CD4-positive, alpha-beta memory T cell (primary cell): ENCODE data around the gene SVOP. TPM values are rescaled to one million over a fixed set of nuclear protein-coding genes. Genes with fewer than 3 reads are reported as not detected.

Experiments used
- CTCF ChIA-PET: fragments of 350-600 bp; sonication (Branson Sonifier 250); formaldehyde crosslinking; loops from one replicate; lab custom pipeline; 2021; ENCODE audit warnings: inconsistent platforms; ENCODE audit not compliant: partially characterized antibody; lab: Charles Lee
- POLR2A ChIA-PET: fragments of 350-600 bp; sonication (Branson Sonifier 250); formaldehyde crosslinking; loops from one replicate; lab custom pipeline; 2021; ENCODE audit not compliant: partially characterized antibody; lab: Charles Lee
- DNase-seq, 5 donors: peaks; one replicate each; pipeline versions ENCODE4 v3.0.0 to v3.0.0-alpha.2; 2020 to 2022; ENCODE audit warnings: mixed read lengths in 1 of 5
- H3K27ac ChIP-seq: one replicate; pipeline ENCODE4 v1.7.0; 2013; ENCODE audit warnings: low read depth, low read length
- H3K27me3 ChIP-seq: 2 replicates; pipeline ENCODE4 v1.7.0; 2013; ENCODE audit warnings: mild to moderate bottlenecking, low read length, moderate library complexity; ENCODE audit not compliant: insufficient read depth
- H3K36me3 ChIP-seq: 2 replicates; pipeline ENCODE4 v1.7.0; 2013; ENCODE audit warnings: mild to moderate bottlenecking, low read length, moderate library complexity; ENCODE audit not compliant: insufficient read depth
- H3K4me1 ChIP-seq: 2 replicates; pipeline ENCODE4 v1.7.0; 2013; ENCODE audit warnings: mild to moderate bottlenecking, low read length, moderate library complexity; ENCODE audit not compliant: insufficient read depth
- H3K4me3 ChIP-seq, 2 donors: one replicate each; pipeline ENCODE4 v1.7.0; 2013; ENCODE audit warnings: low read length in 2 of 2, mild to moderate bottlenecking in 1 of 2
- H3K9me3 ChIP-seq, 2 donors: one replicate each; pipeline ENCODE4 v1.7.0; 2013; ENCODE audit warnings: low read length in 2 of 2, control low read depth in 1 of 2; ENCODE audit not compliant: control insufficient read depth in 1 of 2
- H3K27ac Mint-ChIP-seq, 7 donors: one replicate each; pipeline ENCODE4 v1.8.0; 2020 to 2021; ENCODE audit warnings: mixed read lengths in 7 of 7, mild to moderate bottlenecking in 6 of 7, inconsistent platforms in 3 of 7, moderate library complexity in 3 of 7
- H3K27me3 Mint-ChIP-seq, 2 donors: one replicate each; pipeline ENCODE4 v1.8.0; 2020 to 2021; ENCODE audit warnings: mixed read lengths in 2 of 2
- H3K36me3 Mint-ChIP-seq, 2 donors: one replicate each; pipeline ENCODE4 v1.8.0; 2020 to 2021; ENCODE audit warnings: mixed read lengths in 2 of 2, inconsistent platforms in 1 of 2, mild to moderate bottlenecking in 1 of 2
- H3K4me1 Mint-ChIP-seq, 4 donors: one replicate each; pipeline ENCODE4 v1.8.0; 2020 to 2021; ENCODE audit warnings: mixed read lengths in 4 of 4, mild to moderate bottlenecking in 1 of 4
- H3K4me3 Mint-ChIP-seq, 8 donors: one replicate each; pipeline ENCODE4 v1.8.0; 2020 to 2021; ENCODE audit warnings: mixed read lengths in 8 of 8, mild to moderate bottlenecking in 7 of 8, moderate library complexity in 6 of 8, inconsistent platforms in 3 of 8
- H3K9me3 Mint-ChIP-seq, 8 donors: one replicate each; pipeline ENCODE4 v1.8.0; 2020 to 2021; ENCODE audit warnings: mixed read lengths in 8 of 8, mild to moderate bottlenecking in 5 of 8, inconsistent platforms in 3 of 8, moderate library complexity in 1 of 8
- intact Hi-C: fragments of 100-400 bp; cut with micrococcal nuclease; formaldehyde crosslinking; loops from one replicate; pipeline ENCODE4 v1.15.1; 2023
- polyA plus RNA-seq, 2 donors: library from polyadenylated mRNA; unstranded; fragments of 300-500 nt; fragmentation: Illumina TruSeq; gene quantifications; one replicate each; pipeline ENCODE4 v1.2.3, GENCODE V29; 2021
- total RNA-seq, 2 experiments: library from RNA; stranded (reverse); gene quantifications; one replicate each; pipeline ENCODE4 v1.2.3, GENCODE V29; 2021

The SVOP gene
- total and polyA plus RNA-seq, 4 experiments from 2014 or later, result not detected

DNA sequence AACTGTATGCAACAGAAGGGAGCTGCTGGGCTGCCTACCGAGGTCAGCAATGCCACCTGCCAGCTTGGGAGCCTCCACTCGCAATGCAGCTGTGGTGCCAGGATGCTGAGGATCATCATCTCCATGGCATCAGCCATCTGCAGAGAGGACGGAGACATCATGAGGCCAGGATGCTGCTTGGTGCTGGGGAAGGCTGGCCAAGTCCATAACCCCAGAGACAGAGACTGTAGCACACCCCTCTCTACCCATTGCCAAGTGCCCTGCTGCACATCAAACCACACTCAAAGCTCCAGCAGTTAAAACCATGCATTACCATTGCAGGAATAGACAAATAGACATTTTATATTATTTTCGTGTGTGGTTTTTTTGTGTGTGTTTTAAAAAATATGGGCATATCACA is 43.5 kb downstream of the SVOP start:
- Histone ChIP-seq H3K9me3 (no peaks in the 10 kb centered on the region), H3K36me3 (no peaks in the 10 kb centered on the region), H3K4me1 (no peaks in the 10 kb centered on the region), H3K27ac (no peak overlapping the region), H3K4me3 (no peak overlapping the region), H3K27me3 (no peaks in the 10 kb centered on the region)
- DNase-seq, result no peak
- ChIA-PET CTCF (interaction anchor here (1.4 kb wide), 1 partner anchor 27 kb away, joined by 4 read pairs; no protein-coding TSS in a partner anchor), POLR2A (no interaction called here)
- Mint-ChIP-seq H3K27me3 (peaks cover 3 to 5% of the 10 kb centered on the region in 2 donors), H3K4me3 (no peak overlapping the region), H3K36me3 (no peaks in the 10 kb centered on the region), H3K27ac (no peak overlapping the region), H3K4me1 (no peaks in the 10 kb centered on the region), H3K9me3 (no peaks in the 10 kb centered on the region)
- intact Hi-C loops, result no loop called here

DNA sequence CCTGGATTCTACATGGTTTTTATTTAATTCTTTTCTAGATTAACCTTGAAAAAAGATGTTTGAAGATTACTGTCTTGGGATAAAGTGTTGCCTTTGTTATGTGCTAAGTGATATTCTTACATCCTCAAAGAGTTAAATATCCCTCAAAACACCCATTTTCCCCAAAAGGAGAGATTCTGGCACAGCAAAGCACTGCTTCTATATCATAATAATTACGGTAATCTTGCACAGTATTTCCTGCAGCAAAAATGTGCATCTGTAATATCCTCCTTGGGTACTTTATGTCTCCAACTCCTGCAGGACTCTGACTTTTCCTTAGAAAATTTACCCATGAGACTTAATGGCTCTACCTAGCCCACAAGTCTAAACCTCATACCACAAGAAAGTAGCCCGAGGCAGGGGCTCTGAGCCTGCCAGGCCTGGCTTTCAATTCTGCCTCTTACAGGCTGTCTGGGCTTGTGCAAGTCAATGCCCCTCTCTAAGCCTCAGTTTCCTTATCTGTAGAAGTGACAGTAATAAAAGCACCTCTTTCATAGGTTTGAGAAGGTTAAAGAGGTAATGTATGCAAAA is 45.8 kb downstream of the SVOP start:
- ChIA-PET POLR2A (no interaction called here), CTCF (no interaction called here)
- no peaks in the 10 kb centered on the region for H3K36me3 ChIP-seq
- Mint-ChIP-seq H3K27ac (no peak overlapping the region), H3K27me3 (peaks cover 5 to 7% of the 10 kb centered on the region in 2 donors), H3K36me3 (no peaks in the 10 kb centered on the region), H3K4me1 (no peaks in the 10 kb centered on the region), H3K9me3 (no peaks in the 10 kb centered on the region), H3K4me3 (no peak overlapping the region)
- no peaks in the 10 kb centered on the region for H3K27me3 ChIP-seq
- H3K27ac ChIP-seq, result no peak overlapping the region
- no peaks in the 10 kb centered on the region for H3K9me3 ChIP-seq
- DNase-seq, result no peak
- no peaks in the 10 kb centered on the region for H3K4me1 ChIP-seq
- intact Hi-C loops, result no loop called here
- H3K4me3 ChIP-seq, result no peak overlapping the region

DNA sequence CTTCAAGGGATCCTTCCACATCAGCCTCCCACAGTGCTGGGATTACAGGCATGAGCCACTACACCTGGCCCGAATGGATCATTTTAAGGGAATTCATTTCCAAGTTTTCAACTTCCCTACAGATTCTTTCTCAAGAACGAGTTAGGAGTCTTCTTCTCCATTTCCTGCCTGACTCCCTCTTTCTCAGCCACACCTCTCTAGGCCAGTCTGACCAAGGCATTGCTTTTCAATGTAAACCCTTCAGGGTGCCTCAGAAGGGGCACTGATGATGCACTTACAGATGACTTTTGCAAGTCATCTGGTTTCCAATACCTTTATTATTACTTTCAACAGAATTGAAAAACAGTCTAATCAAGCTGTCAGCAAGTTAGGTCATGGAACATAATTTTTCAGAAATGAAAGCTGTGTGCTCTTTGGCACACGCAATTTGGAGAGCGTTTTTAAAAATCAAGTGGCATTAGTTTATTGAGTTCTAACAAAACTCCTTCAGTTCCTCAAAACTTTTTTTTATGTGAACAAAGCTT is 47.2 kb downstream of the SVOP start:
- POLR2A ChIA-PET, result no interaction called here
- Mint-ChIP-seq H3K36me3 (no peaks in the 10 kb centered on the region), H3K27me3 (peaks cover 7% of the 10 kb centered on the region in 2 donors), H3K4me3 (no peak overlapping the region), H3K27ac (no peak overlapping the region), H3K4me1 (no peaks in the 10 kb centered on the region), H3K9me3 (no peaks in the 10 kb centered on the region)
- Histone ChIP-seq H3K4me1 (no peaks in the 10 kb centered on the region), H3K27ac (no peak overlapping the region), H3K27me3 (no peaks in the 10 kb centered on the region), H3K4me3 (no peak overlapping the region), H3K36me3 (no peaks in the 10 kb centered on the region), H3K9me3 (no peaks in the 10 kb centered on the region)
- DNase-seq, result no peak
- intact Hi-C loops, result no loop called here
- CTCF ChIA-PET, result no interaction called here

DNA sequence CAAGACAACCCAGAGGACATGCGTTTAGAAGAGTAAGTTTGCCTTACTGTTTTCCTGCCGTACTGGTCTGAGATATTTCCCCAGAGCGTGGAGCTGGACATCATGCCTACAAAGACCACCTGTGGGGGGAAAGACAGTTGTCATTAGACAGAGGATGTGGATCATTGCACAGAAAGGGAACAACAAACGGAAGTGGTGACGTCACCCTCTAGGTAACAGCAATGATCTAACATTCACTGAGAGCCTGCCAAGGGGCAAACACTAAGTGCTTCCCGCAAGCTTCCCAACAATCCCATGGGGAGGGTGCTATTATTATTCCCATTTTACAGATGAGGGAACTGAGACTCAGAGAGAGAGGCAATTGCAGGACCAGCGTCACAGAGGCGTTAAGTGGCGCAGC is 48.5 kb downstream of the SVOP start:
- POLR2A ChIA-PET, result no interaction called here
- H3K36me3 Mint-ChIP-seq, result no peaks in the 10 kb centered on the region
- Histone ChIP-seq H3K36me3 (no peaks in the 10 kb centered on the region), H3K27me3 (no peaks in the 10 kb centered on the region), H3K27ac (no peak overlapping the region), H3K4me1 (no peaks in the 10 kb centered on the region), H3K4me3 (no peak overlapping the region), H3K9me3 (no peaks in the 10 kb centered on the region)
- CTCF ChIA-PET, result interaction anchor here (1.2 kb wide), 1 partner anchor 22 kb away, joined by 3 read pairs; no protein-coding TSS in a partner anchor
- no peak overlapping the region for H3K27ac Mint-ChIP-seq
- DNase-seq, result no peak
- peaks cover 6 to 12% of the 10 kb centered on the region in 2 donors for H3K27me3 Mint-ChIP-seq
- H3K4me3 Mint-ChIP-seq, result no peak overlapping the region
- H3K9me3 Mint-ChIP-seq, result no peaks in the 10 kb centered on the region
- intact Hi-C loops, result no loop called here
- H3K4me1 Mint-ChIP-seq, result no peaks in the 10 kb centered on the region

DNA sequence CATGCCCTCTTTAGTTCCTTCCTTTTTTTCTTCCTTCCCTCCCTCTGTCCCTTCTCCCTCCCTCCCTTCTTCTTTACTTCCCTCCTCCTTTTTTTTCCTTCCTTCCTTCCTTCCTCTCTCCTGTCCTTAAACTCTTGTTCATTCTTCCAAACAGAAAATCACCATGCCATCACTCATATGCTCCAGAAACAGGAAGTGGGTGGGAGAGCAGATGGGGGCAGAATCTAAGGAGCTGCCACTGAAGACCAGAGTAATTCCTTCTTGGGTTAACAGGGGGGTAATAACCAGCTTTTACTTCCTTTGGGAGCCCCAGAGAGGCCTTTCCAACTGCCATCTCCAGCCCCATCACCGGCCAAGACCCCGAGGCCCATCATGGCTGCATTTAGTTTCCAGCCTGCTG is 51.2 kb downstream of the SVOP start:
- Mint-ChIP-seq H3K4me3 (no peak overlapping the region), H3K27ac (no peak overlapping the region), H3K27me3 (peaks cover 8 to 9% of the 10 kb centered on the region in 2 donors), H3K9me3 (no peaks in the 10 kb centered on the region), H3K4me1 (no peaks in the 10 kb centered on the region), H3K36me3 (no peaks in the 10 kb centered on the region)
- intact Hi-C loops, result no loop called here
- Histone ChIP-seq H3K27me3 (no peaks in the 10 kb centered on the region), H3K36me3 (no peaks in the 10 kb centered on the region), H3K4me3 (no peak overlapping the region), H3K27ac (no peak overlapping the region), H3K9me3 (no peaks in the 10 kb centered on the region), H3K4me1 (no peaks in the 10 kb centered on the region)
- ChIA-PET POLR2A (no interaction called here), CTCF (interaction anchor here (1.2 kb wide), 1 partner anchor 19 kb away, joined by 3 read pairs; no protein-coding TSS in a partner anchor)
- DNase-seq, result no peak

DNA sequence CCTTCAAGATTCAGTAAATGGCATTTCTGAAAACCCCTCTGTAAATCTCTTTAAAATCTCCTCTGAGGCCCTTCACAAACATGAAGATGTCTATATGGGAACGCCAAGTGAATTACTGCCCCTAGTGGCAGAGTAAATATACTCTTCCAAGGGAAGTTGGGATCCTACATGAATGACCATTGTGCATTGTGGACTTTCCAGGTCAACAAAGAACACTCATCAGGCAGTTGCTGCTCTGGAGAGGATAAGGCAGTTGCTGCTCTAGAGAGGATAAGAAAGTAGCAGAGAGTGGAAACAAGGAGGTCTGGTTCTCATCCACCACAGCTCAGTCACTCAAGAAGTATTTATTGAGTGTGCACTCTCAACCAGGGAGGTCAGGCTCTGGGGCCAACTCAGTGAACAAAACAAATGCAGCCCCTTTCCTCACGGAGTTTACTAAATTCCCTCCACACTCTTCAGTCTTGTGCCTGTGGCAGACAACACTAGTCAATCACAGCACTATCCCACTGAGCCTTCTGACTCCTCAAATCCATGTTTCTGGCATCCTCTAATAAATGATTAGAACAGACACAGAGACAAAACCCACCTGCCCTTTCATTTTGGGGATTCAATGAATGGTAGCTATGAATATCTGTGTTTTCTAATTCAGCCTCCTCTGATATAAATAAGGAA is 52.9 kb downstream of the SVOP start:
- ChIA-PET POLR2A (no interaction called here), CTCF (no interaction called here)
- DNase-seq, result no peak
- H3K4me3 ChIP-seq, result no peak overlapping the region
- no peak overlapping the region for H3K27ac ChIP-seq
- H3K9me3 ChIP-seq, result no peaks in the 10 kb centered on the region
- no peak overlapping the region for H3K27ac Mint-ChIP-seq
- no peaks in the 10 kb centered on the region for H3K36me3 ChIP-seq
- no peaks in the 10 kb centered on the region for H3K4me1 ChIP-seq
- H3K4me3 Mint-ChIP-seq, result no peak overlapping the region
- intact Hi-C loops, result no loop called here
- no peaks in the 10 kb centered on the region for H3K36me3 Mint-ChIP-seq
- H3K27me3 ChIP-seq, result no peaks in the 10 kb centered on the region
- H3K4me1 Mint-ChIP-seq, result no peaks in the 10 kb centered on the region
- H3K27me3 Mint-ChIP-seq, result peaks cover 8 to 9% of the 10 kb centered on the region in 2 donors
- H3K9me3 Mint-ChIP-seq, result no peaks in the 10 kb centered on the region

DNA sequence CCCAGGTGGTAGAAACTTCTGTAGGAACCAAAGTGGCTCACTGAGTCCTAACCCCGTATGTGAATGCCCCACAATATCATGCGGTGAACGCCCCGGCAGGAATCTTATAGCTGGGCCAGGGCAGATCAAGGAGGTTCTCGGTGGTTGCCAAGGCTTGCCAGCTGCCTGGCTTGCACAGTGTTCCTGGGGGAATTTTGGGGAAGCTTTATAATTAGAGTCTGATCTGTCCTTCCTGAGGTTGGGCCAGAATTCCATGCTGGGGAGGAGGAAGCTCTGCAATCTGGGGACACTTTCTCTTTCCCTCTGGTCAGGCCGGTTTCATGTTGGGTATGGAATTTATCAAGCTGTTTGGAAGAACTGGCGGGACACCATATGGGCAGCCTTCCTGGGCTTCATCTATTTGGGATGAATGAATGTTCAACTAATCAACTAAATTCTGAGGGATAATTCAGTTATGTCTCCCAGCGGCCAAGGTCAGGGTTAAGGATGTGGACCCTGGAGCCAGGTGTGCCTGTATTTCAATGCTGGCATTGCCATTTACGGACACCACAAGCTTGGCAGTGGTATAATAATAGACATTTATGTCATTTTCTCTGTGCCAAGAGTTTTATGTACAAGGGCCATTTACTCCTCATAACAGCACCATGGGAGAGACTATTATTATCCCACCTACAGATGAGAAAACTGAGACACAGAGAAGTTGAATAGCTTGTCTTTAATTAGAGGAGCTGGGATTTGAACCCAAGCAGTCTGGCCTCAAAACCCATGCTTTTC is 54.3 kb downstream of the SVOP start:
- ChIA-PET CTCF (interaction anchor here (1.2 kb wide), 1 partner anchor 12 kb away, joined by 8 read pairs; no protein-coding TSS in a partner anchor), POLR2A (no interaction called here)
- no peaks in the 10 kb centered on the region for H3K27me3 ChIP-seq
- no peaks in the 10 kb centered on the region for H3K9me3 ChIP-seq
- H3K36me3 Mint-ChIP-seq, result no peaks in the 10 kb centered on the region
- H3K36me3 ChIP-seq, result no peaks in the 10 kb centered on the region
- H3K9me3 Mint-ChIP-seq, result no peaks in the 10 kb centered on the region
- no peaks in the 10 kb centered on the region for H3K4me1 ChIP-seq
- no peak for DNase-seq
- no peak overlapping the region for H3K27ac Mint-ChIP-seq
- H3K27ac ChIP-seq, result no peak overlapping the region
- no peaks in the 10 kb centered on the region for H3K4me1 Mint-ChIP-seq
- intact Hi-C loops, result no loop called here
- H3K4me3 Mint-ChIP-seq, result no peak overlapping the region
- peaks cover 7 to 8% of the 10 kb centered on the region in 2 donors for H3K27me3 Mint-ChIP-seq
- no peak overlapping the region for H3K4me3 ChIP-seq
